Neural cell (in vitro differentiated cells): ENCODE measurements around the gene GRK1. TPM values are rescaled to one million over a fixed set of nuclear protein-coding genes. Genes with fewer than 3 reads are reported as not detected.

Experiments used
- H2AFZ ChIP-seq: fragments of 200-600, 300-800 bp; sonication (generic), shearing (Covaris generic); 2 replicates; pipeline ENCODE4 v1.6.0; 2014; ENCODE audit warnings: low read depth, mild to moderate bottlenecking, antibody characterized with exemption, low read length, moderate library complexity
- H3F3A ChIP-seq: fragments of 200-600 bp; shearing (Covaris generic); 2 replicates; pipeline ENCODE4 v1.6.1; 2016; ENCODE audit warnings: mild to moderate bottlenecking, moderate library complexity, mixed read lengths, antibody characterized with exemption, low read length; ENCODE audit not compliant: insufficient read depth, poor library complexity, severe bottlenecking
- H3K27ac ChIP-seq: fragments of 200-600, 300-800 bp; sonication (generic), shearing (Covaris generic); 2 replicates; pipeline ENCODE4 v1.5.1; 2014; ENCODE audit warnings: mild to moderate bottlenecking, low read length, moderate library complexity
- H3K27me3 ChIP-seq: fragments of 300-800, 200-600 bp; sonication (generic), shearing (Covaris generic); 2 replicates; pipeline ENCODE4 v1.6.0; 2014; ENCODE audit warnings: mild to moderate bottlenecking, low read depth, low read length, moderate library complexity; ENCODE audit not compliant: insufficient read depth
- H3K36me3 ChIP-seq: fragments of 300-800, 200-600 bp; sonication (generic), shearing (Covaris generic); 2 replicates; pipeline ENCODE4 v1.5.1; 2014; ENCODE audit warnings: mild to moderate bottlenecking, antibody characterized with exemption, low read length, moderate library complexity; ENCODE audit not compliant: insufficient read depth
- H3K4me2 ChIP-seq: fragments of 300-800, 200-600 bp; sonication (generic), shearing (Covaris generic); 2 replicates; pipeline ENCODE4 v1.6.0; 2014; ENCODE audit warnings: mild to moderate bottlenecking, low read length
- H3K4me3 ChIP-seq: fragments of 300-800, 200-600 bp; sonication (generic), shearing (Covaris generic); 2 replicates; pipeline ENCODE4 v1.5.1; 2014; ENCODE audit warnings: mild to moderate bottlenecking, low read length, moderate library complexity
- H3K79me2 ChIP-seq: fragments of 200-600 bp; shearing (Covaris generic); replicated peaks from 2 replicates; pipeline ENCODE4 v1.6.0; 2014; ENCODE audit warnings: mild to moderate bottlenecking, low read length, moderate library complexity; ENCODE audit not compliant: insufficient read depth
- H3K9ac ChIP-seq: fragments of 300-800, 200-600 bp; sonication (generic), shearing (Covaris generic); 2 replicates; pipeline ENCODE4 v1.6.1; 2016; ENCODE audit warnings: mild to moderate bottlenecking, low read length, mixed read lengths
- H3K9me2 ChIP-seq: fragments of 200-600 bp; shearing (Covaris generic); 2 replicates; pipeline ENCODE4 v1.6.1; 2016; ENCODE audit warnings: mild to moderate bottlenecking, low read length, mixed read lengths; ENCODE audit not compliant: insufficient read depth
- H3K9me3 ChIP-seq: fragments of 200-600, 300-800 bp; sonication (generic), shearing (Covaris generic); 2 replicates; pipeline ENCODE4 v1.6.1; 2016; ENCODE audit warnings: mild to moderate bottlenecking, mixed run types, low read length, moderate library complexity, mixed read lengths
- H4K20me1 ChIP-seq: fragments of 200-600 bp; shearing (Covaris generic); 2 replicates; pipeline ENCODE4 v1.6.1; 2016; ENCODE audit warnings: mild to moderate bottlenecking, mixed run types; ENCODE audit not compliant: insufficient read depth
- EP300 ChIP-seq: fragments of 450-650 bp; conservative IDR thresholded peaks from 2 replicates; pipeline ENCODE4 v1.6.1; 2014; ENCODE audit warnings: antibody characterized with exemption, mild to moderate bottlenecking, moderate library complexity; ENCODE audit not compliant: poor library complexity, severe bottlenecking
- EZH2 ChIP-seq: fragments of 200-600, 300-800 bp; shearing (Covaris generic), sonication (generic); IDR thresholded peaks from 2 replicates; pipeline ENCODE4 v1.6.1; 2014; ENCODE audit warnings: antibody characterized with exemption, low read length, borderline replicate concordance, mild to moderate bottlenecking; ENCODE audit not compliant: insufficient read depth, poor library complexity, severe bottlenecking
- MXI1 ChIP-seq: fragments of 450-650 bp; conservative IDR thresholded peaks from 2 replicates; pipeline ENCODE4 v1.6.1; 2014; ENCODE audit warnings: antibody characterized with exemption, mild to moderate bottlenecking; ENCODE audit not compliant: poor library complexity, severe bottlenecking
- POLR2AphosphoS5 ChIP-seq: IDR thresholded peaks from 2 replicates; pipeline ENCODE4 v1.6.1; 2012
- RAD21 ChIP-seq: fragments of 450-650 bp; conservative IDR thresholded peaks from 2 replicates; pipeline ENCODE4 v1.6.1; 2014; ENCODE audit warnings: antibody characterized with exemption, mild to moderate bottlenecking, moderate library complexity
- SMC3 ChIP-seq: fragments of 450-650 bp; conservative IDR thresholded peaks from 2 replicates; pipeline ENCODE4 v1.6.1; 2014; ENCODE audit warnings: antibody characterized with exemption, mild to moderate bottlenecking, moderate library complexity; ENCODE audit not compliant: poor library complexity
- TAF1 ChIP-seq: IDR thresholded peaks from 2 replicates; pipeline ENCODE4 v1.6.1; 2012; ENCODE audit warnings: low read depth
- polyA plus RNA-seq: library from polyadenylated mRNA; depleted of rRNA; stranded (reverse); fragments of >200 nt; gene quantifications from 2 replicates; pipeline ENCODE4 v1.2.3, GENCODE V29; 2014
- TF ChIP-seq, protein P1 (sequence below): IDR thresholded peaks from 2 replicates; pipeline ENCODE4 v1.6.1; 2012; ENCODE audit warnings: borderline replicate concordance
- TF ChIP-seq, protein P2 (sequence below): fragments of 450-650 bp; IDR thresholded peaks from 2 replicates; pipeline ENCODE4 v1.5.1; 2014; ENCODE audit warnings: antibody characterized with exemption, mild to moderate bottlenecking, moderate library complexity; ENCODE audit not compliant: poor library complexity, severe bottlenecking

GRK1 gene
- polyA plus RNA-seq, 1 donor from 2014 or later, result 0.06 TPM

DNA sequence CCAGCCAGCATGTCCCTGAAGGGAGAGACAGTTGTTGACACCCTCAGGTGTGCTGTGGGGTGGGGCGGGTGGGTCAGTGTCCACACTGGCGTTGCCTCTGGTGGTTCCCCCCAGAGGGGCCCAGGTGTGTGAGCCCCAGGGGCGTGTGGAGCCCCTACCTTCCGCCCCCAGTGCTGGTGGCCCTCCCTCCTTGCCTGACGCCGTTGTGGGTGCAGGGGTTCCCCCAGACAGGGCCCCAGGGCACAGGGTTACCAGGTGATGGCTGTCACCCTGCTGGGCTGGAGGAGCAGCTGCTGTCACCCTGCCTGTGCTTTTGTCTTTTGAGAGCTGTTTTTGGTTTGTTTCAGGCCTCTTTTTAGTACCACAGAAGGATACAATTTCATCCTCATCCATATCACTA lies 36.2 kb upstream of the GRK1 start:
- H4K20me1 ChIP-seq, result no peaks in the 10 kb centered on the region
- H2AFZ ChIP-seq, result no peak overlapping the region
- H3K9ac ChIP-seq, result no peak overlapping the region
- H3K4me2 ChIP-seq, result no peak overlapping the region
- no peaks in the 10 kb centered on the region for H3K9me3 ChIP-seq
- H3K9me2 ChIP-seq, result no peaks in the 10 kb centered on the region
- TF ChIP-seq SMC3, result no peak
- no peak for TF ChIP-seq EZH2
- no peak for TF ChIP-seq MXI1
- H3K27me3 ChIP-seq, result no peaks in the 10 kb centered on the region
- H3K27ac ChIP-seq, result no peak overlapping the region
- no peaks in the 10 kb centered on the region for H3K79me2 ChIP-seq
- H3K36me3 ChIP-seq, result no peaks in the 10 kb centered on the region
- no peaks in the 10 kb centered on the region for H3F3A ChIP-seq
- no peak overlapping the region for H3K4me3 ChIP-seq

GRCh38 chr13:113631341-113632095 lies 35.5 kb upstream of the GRK1 start:
- no peaks in the 10 kb centered on the region for H3K9me2 ChIP-seq
- H3K4me2 ChIP-seq, result no peak overlapping the region
- no peaks in the 10 kb centered on the region for H3K79me2 ChIP-seq
- peaks cover 2% of the 10 kb centered on the region for H3K36me3 ChIP-seq
- no peak overlapping the region for H2AFZ ChIP-seq
- H3F3A ChIP-seq, result no peaks in the 10 kb centered on the region
- no peaks in the 10 kb centered on the region for H4K20me1 ChIP-seq
- no peaks in the 10 kb centered on the region for H3K9me3 ChIP-seq
- no peak overlapping the region for H3K9ac ChIP-seq
- no peaks in the 10 kb centered on the region for H3K27me3 ChIP-seq
- H3K4me3 ChIP-seq, result no peak overlapping the region
- no peak overlapping the region for H3K27ac ChIP-seq
- TF ChIP-seq, protein P1, sequence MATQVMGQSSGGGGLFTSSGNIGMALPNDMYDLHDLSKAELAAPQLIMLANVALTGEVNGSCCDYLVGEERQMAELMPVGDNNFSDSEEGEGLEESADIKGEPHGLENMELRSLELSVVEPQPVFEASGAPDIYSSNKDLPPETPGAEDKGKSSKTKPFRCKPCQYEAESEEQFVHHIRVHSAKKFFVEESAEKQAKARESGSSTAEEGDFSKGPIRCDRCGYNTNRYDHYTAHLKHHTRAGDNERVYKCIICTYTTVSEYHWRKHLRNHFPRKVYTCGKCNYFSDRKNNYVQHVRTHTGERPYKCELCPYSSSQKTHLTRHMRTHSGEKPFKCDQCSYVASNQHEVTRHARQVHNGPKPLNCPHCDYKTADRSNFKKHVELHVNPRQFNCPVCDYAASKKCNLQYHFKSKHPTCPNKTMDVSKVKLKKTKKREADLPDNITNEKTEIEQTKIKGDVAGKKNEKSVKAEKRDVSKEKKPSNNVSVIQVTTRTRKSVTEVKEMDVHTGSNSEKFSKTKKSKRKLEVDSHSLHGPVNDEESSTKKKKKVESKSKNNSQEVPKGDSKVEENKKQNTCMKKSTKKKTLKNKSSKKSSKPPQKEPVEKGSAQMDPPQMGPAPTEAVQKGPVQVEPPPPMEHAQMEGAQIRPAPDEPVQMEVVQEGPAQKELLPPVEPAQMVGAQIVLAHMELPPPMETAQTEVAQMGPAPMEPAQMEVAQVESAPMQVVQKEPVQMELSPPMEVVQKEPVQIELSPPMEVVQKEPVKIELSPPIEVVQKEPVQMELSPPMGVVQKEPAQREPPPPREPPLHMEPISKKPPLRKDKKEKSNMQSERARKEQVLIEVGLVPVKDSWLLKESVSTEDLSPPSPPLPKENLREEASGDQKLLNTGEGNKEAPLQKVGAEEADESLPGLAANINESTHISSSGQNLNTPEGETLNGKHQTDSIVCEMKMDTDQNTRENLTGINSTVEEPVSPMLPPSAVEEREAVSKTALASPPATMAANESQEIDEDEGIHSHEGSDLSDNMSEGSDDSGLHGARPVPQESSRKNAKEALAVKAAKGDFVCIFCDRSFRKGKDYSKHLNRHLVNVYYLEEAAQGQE, result no peak
- TF ChIP-seq POLR2AphosphoS5 (no peak), RAD21 (no peak), TAF1 (no peak), EZH2 (no peak), SMC3 (no peak), EP300 (no peak), MXI1 (no peak)
- TF ChIP-seq, protein P2, sequence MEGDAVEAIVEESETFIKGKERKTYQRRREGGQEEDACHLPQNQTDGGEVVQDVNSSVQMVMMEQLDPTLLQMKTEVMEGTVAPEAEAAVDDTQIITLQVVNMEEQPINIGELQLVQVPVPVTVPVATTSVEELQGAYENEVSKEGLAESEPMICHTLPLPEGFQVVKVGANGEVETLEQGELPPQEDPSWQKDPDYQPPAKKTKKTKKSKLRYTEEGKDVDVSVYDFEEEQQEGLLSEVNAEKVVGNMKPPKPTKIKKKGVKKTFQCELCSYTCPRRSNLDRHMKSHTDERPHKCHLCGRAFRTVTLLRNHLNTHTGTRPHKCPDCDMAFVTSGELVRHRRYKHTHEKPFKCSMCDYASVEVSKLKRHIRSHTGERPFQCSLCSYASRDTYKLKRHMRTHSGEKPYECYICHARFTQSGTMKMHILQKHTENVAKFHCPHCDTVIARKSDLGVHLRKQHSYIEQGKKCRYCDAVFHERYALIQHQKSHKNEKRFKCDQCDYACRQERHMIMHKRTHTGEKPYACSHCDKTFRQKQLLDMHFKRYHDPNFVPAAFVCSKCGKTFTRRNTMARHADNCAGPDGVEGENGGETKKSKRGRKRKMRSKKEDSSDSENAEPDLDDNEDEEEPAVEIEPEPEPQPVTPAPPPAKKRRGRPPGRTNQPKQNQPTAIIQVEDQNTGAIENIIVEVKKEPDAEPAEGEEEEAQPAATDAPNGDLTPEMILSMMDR, result no peak
